PC-9 (cell line): ENCODE results near the gene TMPRSS9. TPM values are rescaled to one million over a fixed set of nuclear protein-coding genes. Genes with fewer than 3 reads are reported as not detected.
A peak's percentile ranks its signal among the peaks of the same experiment; 100 is the strongest.

Source experiments
- BruUV-seq: library from RNA; stranded (reverse); fragments of 400-500 nt; replicated peaks from 2 replicates; lab custom pipeline; 2021; lab: Mats Ljungman, UMichigan
- CTCF ChIA-PET: fragments of 300-600 bp; sonication (Branson Sonifier 250); formaldehyde crosslinking; loops from one replicate; lab custom pipeline; 2022; ENCODE audit warnings: antibody characterized with exemption; lab: Charles Lee
- POLR2A ChIA-PET: fragments of 300-600 bp; sonication (Branson Sonifier 250); formaldehyde crosslinking; loops from one replicate; lab custom pipeline; 2022; ENCODE audit warnings: antibody characterized with exemption; ENCODE audit not compliant: unreplicated experiment; lab: Charles Lee
- DNase-seq, 2 experiments: peaks; one replicate each; pipeline versions ENCODE4 v3.0.0 to v3.0.0-alpha.2; 2015 to 2022; ENCODE audit warnings: mixed read lengths in 1 of 2
- H2AFZ ChIP-seq: fragments of 200-600 bp; sonication (generic); 2 replicates; pipeline ENCODE4 v1.8.1; 2017; ENCODE audit warnings: antibody characterized with exemption
- H3F3A ChIP-seq: fragments of 200-600 bp; sonication (generic); 2 replicates; pipeline ENCODE4 v1.8.1; 2017; ENCODE audit warnings: antibody characterized with exemption, mild to moderate bottlenecking, low read depth; ENCODE audit not compliant: insufficient read depth
- H3K27ac ChIP-seq: fragments of 200-600 bp; sonication (generic); 2 replicates; pipeline ENCODE4 v1.6.1; 2016; ENCODE audit warnings: mixed run types
- H3K27me3 ChIP-seq: fragments of 200-600 bp; sonication (generic); 2 replicates; pipeline ENCODE4 v1.6.1; 2016; ENCODE audit warnings: low read depth, mixed run types; ENCODE audit not compliant: insufficient read depth
- H3K36me3 ChIP-seq: fragments of 200-600 bp; sonication (generic); 2 replicates; pipeline ENCODE4 v1.6.1; 2016; ENCODE audit warnings: low read depth, mixed run types
- H3K4me1 ChIP-seq: fragments of 200-600 bp; sonication (generic); replicated peaks from 2 replicates; pipeline ENCODE4 v1.6.1; 2016; ENCODE audit warnings: mixed run types; ENCODE audit not compliant: insufficient read depth
- H3K4me2 ChIP-seq: fragments of 200-600 bp; sonication (generic); 2 replicates; pipeline ENCODE4 v1.6.1; 2017; ENCODE audit warnings: mixed run types
- H3K4me3 ChIP-seq: fragments of 200-600 bp; sonication (generic); 2 replicates; pipeline ENCODE4 v1.6.1; 2016; ENCODE audit warnings: mixed run types
- H3K79me2 ChIP-seq: fragments of 200-600 bp; sonication (generic); 2 replicates; pipeline ENCODE4 v1.6.1; 2017; ENCODE audit warnings: low read depth, mixed run types
- H3K9me2 ChIP-seq: fragments of 200-600 bp; sonication (generic); 2 replicates; pipeline ENCODE4 v1.8.1; 2017; ENCODE audit warnings: mild to moderate bottlenecking; ENCODE audit not compliant: insufficient read depth
- H3K9me3 ChIP-seq: fragments of 200-600 bp; sonication (generic); 2 replicates; pipeline ENCODE4 v1.8.1; 2016; ENCODE audit warnings: low read depth; ENCODE audit not compliant: insufficient read depth
- H4K20me1 ChIP-seq: fragments of 200-600 bp; sonication (generic); 2 replicates; pipeline ENCODE4 v1.8.1; 2017; ENCODE audit not compliant: insufficient read depth
- EZH2 ChIP-seq: fragments of 200-600 bp; sonication (generic); IDR thresholded peaks from 2 replicates; pipeline ENCODE4 v1.8.0; 2017; ENCODE audit warnings: antibody characterized with exemption, low read depth
- intact Hi-C: fragments of 100-400 bp; cut with micrococcal nuclease; formaldehyde crosslinking; loops from one replicate; pipeline ENCODE4 v1.10.0; 2022; ENCODE audit not compliant: unreplicated experiment
- total RNA-seq: library from RNA; stranded (reverse); gene quantifications from 2 replicates; pipeline ENCODE4 v1.2.3, GENCODE V29; 2021
- TF ChIP-seq, protein P1 (sequence below): fragments of 200-600 bp; sonication (generic); conservative IDR thresholded peaks from 2 replicates; pipeline ENCODE4 v1.6.1; 2017; ENCODE audit warnings: mixed run types, antibody characterized with exemption, mild to moderate bottlenecking, moderate library complexity

TMPRSS9 gene
- total RNA-seq, 1 experiment from 2014 or later, result 0.20 TPM

DNA sequence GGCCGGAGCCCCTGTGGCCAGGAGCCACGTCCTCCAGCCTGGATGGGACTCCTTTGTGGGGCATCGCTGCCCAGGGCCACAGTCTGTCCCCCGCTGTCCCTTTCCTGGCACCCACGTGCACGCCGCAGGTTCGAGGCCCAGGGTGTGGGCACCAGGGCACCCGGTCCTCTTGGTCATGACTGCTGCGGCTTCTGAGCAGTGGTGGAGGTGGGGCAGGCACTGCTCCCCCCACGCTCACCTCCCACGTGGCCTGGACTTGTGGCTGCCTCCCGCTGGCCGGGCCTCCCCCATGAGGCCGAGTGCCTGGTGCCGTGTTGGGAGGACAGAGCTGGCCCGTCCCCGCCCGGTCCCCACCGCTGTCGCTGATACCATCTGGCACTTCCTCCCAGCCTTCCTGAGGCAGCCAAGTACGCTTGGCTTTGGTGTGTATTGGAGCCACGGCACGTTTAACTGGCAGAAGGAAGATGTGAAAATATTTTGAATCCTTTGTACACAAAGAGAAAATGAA lies 18.8 kb upstream of the TMPRSS9 start:
- TF ChIP-seq, protein P1, sequence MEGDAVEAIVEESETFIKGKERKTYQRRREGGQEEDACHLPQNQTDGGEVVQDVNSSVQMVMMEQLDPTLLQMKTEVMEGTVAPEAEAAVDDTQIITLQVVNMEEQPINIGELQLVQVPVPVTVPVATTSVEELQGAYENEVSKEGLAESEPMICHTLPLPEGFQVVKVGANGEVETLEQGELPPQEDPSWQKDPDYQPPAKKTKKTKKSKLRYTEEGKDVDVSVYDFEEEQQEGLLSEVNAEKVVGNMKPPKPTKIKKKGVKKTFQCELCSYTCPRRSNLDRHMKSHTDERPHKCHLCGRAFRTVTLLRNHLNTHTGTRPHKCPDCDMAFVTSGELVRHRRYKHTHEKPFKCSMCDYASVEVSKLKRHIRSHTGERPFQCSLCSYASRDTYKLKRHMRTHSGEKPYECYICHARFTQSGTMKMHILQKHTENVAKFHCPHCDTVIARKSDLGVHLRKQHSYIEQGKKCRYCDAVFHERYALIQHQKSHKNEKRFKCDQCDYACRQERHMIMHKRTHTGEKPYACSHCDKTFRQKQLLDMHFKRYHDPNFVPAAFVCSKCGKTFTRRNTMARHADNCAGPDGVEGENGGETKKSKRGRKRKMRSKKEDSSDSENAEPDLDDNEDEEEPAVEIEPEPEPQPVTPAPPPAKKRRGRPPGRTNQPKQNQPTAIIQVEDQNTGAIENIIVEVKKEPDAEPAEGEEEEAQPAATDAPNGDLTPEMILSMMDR, result no peak
- TF ChIP-seq EZH2, result no peak
- intact Hi-C loops, result no loop called here
- no peak overlapping the region for H3K4me2 ChIP-seq
- H3K4me1 ChIP-seq, result no peaks in the 10 kb centered on the region
- POLR2A ChIA-PET, result no interaction called here
- DNase-seq, result no peak
- no peaks in the 10 kb centered on the region for H3K79me2 ChIP-seq
- BruUV-seq, result no TSS peak
- CTCF ChIA-PET, result no interaction called here
- no peaks in the 10 kb centered on the region for H4K20me1 ChIP-seq
- H2AFZ ChIP-seq, result no peak overlapping the region
- no peak overlapping the region for H3K27ac ChIP-seq
- no peaks in the 10 kb centered on the region for H3K36me3 ChIP-seq
- peaks cover 1% of the 10 kb centered on the region; the same call in 1 of the 2 replicates for H3F3A ChIP-seq
- no peak overlapping the region for H3K4me3 ChIP-seq
- H3K27me3 ChIP-seq, result no peaks in the 10 kb centered on the region
- H3K9me2 ChIP-seq, result no peaks in the 10 kb centered on the region
- no peaks in the 10 kb centered on the region for H3K9me3 ChIP-seq

DNA sequence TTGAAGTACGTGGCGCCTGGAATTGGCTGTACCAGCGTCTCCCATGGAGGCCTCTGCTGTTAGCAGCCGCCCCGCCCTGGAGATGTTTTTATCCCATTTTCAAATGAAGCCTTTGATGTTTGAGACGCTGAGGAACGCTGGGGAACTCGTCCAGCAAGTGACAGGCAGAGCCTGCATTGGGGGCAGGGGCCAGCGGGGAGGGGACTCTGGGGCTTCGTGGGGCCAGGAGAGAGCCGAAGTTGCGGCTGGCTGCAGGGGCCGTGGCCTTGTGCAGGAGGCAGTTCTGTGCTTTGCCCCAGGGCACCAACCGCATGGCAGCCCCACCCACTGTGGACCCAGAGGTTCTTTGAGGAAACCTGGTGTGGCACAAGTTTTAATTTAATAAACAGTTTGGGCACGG lies 18.1 kb upstream of the TMPRSS9 start:
- Histone ChIP-seq H3K4me1 (no peaks in the 10 kb centered on the region), H3K36me3 (no peaks in the 10 kb centered on the region), H3K79me2 (no peaks in the 10 kb centered on the region), H3K9me2 (no peaks in the 10 kb centered on the region), H3K4me3 (no peak overlapping the region), H4K20me1 (no peaks in the 10 kb centered on the region), H3F3A (no peaks in the 10 kb centered on the region), H3K27me3 (no peaks in the 10 kb centered on the region), H3K4me2 (no peak overlapping the region), H3K9me3 (no peaks in the 10 kb centered on the region), H3K27ac (no peak overlapping the region), H2AFZ (no peak overlapping the region)
- DNase-seq, result peak in 1 of 2 experiments; percentile 85
- BruUV-seq, result no TSS peak
- POLR2A ChIA-PET, result no interaction called here
- CTCF ChIA-PET, result no interaction called here
- TF ChIP-seq, protein P1, result no peak
- no peak for TF ChIP-seq EZH2
- intact Hi-C loops, result no loop called here

DNA sequence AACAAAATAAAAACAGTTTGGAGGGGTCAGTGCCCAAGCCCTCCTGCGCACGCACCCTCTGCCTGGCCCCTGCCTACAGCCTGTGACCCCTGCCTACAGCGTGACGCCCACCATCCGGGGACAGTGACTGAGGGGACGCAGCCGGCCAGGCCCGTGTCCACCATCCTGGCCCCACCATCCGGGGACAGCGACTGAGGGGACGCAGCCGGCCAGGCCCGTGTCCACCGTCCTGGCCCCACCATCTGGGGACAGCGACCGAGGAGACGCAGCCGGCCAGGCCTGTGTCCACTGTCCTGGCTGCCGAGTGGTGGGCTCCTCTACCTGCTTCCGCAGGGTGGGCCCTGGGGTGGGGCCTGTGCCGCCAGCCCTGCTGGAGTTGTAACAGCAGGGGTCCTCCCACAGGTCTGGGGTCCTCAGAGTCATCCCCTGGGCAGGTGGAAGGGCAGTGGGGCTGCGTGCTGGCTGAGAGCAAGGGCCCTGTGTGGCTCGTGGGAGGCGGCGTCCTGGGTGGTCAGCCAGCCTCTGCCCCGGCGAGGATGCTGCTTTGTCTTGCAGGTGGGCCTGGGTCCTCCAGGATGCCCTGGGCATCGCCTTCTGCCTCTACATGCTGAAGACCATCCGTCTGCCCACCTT lies 17.3 kb upstream of the TMPRSS9 start:
- Histone ChIP-seq H3K79me2 (no peaks in the 10 kb centered on the region), H3K9me2 (no peaks in the 10 kb centered on the region), H3K4me3 (no peak overlapping the region), H4K20me1 (no peaks in the 10 kb centered on the region), H3K4me2 (no peak overlapping the region), H3K27me3 (no peaks in the 10 kb centered on the region), H3K27ac (no peak overlapping the region), H3K4me1 (no peaks in the 10 kb centered on the region), H3K36me3 (no peaks in the 10 kb centered on the region), H2AFZ (no peak overlapping the region), H3F3A (no peaks in the 10 kb centered on the region), H3K9me3 (no peaks in the 10 kb centered on the region)
- intact Hi-C loops, result no loop called here
- no TSS peak for BruUV-seq
- no peak for TF ChIP-seq EZH2
- TF ChIP-seq, protein P1, result no peak
- ChIA-PET POLR2A (no interaction called here), CTCF (no interaction called here)
- DNase-seq, result no peak
